Measurements from ENCODE around the gene PML. TPM values are rescaled to one million over a fixed set of nuclear protein-coding genes. Genes with fewer than 3 reads are reported as not detected.

The PML gene
- total and polyA plus RNA-seq, 9 of the 15 experiments (the other 6 are each of a cell fraction or from before 2014, with no cell fraction given) = 5.0 to 50.7 (median 10.1) TPM

DNA sequence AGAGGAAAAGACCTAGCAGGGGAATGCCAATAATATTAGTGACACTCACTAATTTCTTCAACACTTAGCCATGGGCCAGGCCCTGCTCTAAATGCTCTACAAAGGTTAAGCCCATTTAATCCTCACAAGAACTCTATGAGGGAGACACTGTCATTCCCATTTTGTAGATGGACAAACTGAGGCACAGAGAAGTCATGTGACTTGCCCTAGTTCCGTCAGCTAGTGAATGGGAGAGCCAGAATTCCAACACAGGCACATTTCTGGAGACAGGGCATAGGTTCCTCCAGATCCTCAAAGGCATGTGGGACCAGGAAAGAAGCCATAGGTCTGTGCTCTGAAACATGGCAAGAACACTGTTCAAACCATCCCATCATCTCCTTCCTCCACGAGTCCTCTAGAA is 36.7 kb upstream of the PML start:
- Histone ChIP-seq H3K27me3 (ENCODE audit: control insufficient read depth in 2 of 2, insufficient read depth in 2 of 2, low read length in 2 of 2) (peaks cover 9 to 52% of the 10 kb centered on the region in 2 experiments; a peak in 3 of 5 replicates), H3K4me2 (ENCODE audit: insufficient read depth, low read length) (no peak overlapping the region), H3K9ac (ENCODE audit: insufficient read depth in 1 of 2, low read depth in 2 of 2, low read length in 2 of 2) (no peak overlapping the region), H3K9me1 (ENCODE audit: control insufficient read depth, insufficient read depth, low read length) (peaks cover 2% of the 10 kb centered on the region), H2AFZ (ENCODE audit: low read depth, low read length) (no peak overlapping the region), H4K20me1 (replicated peaks; ENCODE audit: control insufficient read depth, insufficient read depth, low read length) (peaks cover 5% of the 10 kb centered on the region; the same call in 1 of the 2 replicates), H3K27ac (ENCODE audit: extremely low read depth, low read depth, low read length) (no peak overlapping the region), H3K4me1 (replicated peaks in 1 of 2; ENCODE audit: control insufficient read depth in 2 of 2, insufficient read depth in 2 of 2, low read length in 2 of 2) (peaks cover 0 to 6% of the 10 kb centered on the region in 2 experiments; a peak in 1 of 5 replicates), H3K79me2 (ENCODE audit: control insufficient read depth, insufficient read depth, low read length) (no peaks in the 10 kb centered on the region), H3K4me3 (no peak overlapping the region), H3K9me3 (replicated peaks; ENCODE audit: control insufficient read depth, insufficient read depth, low read depth, low read length) (no peaks in the 10 kb centered on the region), H3K36me3 (ENCODE audit: control insufficient read depth, insufficient read depth, low read length) (no peaks in the 10 kb centered on the region)
- WGBS (ENCODE audit: insufficient coverage, low coverage, missing lambda C conversion rate) = 3% methylated on average over 2 of the region's 2 CpGs
- no TSS peak for BruUV-seq (replicated peaks)
- in situ Hi-C loops (cut with MboI) (loop anchor here (10.0 to 25.0 kb wide), 2 partner anchors 367 to 1330 kb away; partner anchors contain the start of gene GOLGA6D), intact Hi-C loops (cut with micrococcal nuclease) (no loop called here)
- TF ChIP-seq SMARCB1 (IDR thresholded peaks at IDR 0.05; ENCODE audit: insufficient read length, low read depth) (no peak), BCOR (IDR thresholded peaks at IDR 0.05) (0 out of 2 replicates have a peak, but pooled peaks have one; percentile 16)
- TF ChIP-seq, protein P1, sequence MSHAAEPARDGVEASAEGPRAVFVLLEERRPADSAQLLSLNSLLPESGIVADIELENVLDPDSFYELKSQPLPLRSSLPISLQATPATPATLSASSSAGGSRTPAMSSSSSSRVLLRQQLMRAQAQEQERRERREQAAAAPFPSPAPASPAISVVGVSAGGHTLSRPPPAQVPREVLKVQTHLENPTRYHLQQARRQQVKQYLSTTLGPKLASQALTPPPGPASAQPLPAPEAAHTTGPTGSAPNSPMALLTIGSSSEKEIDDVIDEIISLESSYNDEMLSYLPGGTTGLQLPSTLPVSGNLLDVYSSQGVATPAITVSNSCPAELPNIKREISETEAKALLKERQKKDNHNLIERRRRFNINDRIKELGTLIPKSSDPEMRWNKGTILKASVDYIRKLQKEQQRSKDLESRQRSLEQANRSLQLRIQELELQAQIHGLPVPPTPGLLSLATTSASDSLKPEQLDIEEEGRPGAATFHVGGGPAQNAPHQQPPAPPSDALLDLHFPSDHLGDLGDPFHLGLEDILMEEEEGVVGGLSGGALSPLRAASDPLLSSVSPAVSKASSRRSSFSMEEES (CRISPR knock-in tag; IDR thresholded peaks at IDR 0.05) = peak; percentile 81
- TF ChIP-seq, protein P2, sequence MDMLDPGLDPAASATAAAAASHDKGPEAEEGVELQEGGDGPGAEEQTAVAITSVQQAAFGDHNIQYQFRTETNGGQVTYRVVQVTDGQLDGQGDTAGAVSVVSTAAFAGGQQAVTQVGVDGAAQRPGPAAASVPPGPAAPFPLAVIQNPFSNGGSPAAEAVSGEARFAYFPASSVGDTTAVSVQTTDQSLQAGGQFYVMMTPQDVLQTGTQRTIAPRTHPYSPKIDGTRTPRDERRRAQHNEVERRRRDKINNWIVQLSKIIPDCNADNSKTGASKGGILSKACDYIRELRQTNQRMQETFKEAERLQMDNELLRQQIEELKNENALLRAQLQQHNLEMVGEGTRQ (CRISPR knock-in tag; IDR thresholded peaks at IDR 0.05) = peak; percentile 26; the same call in 1 of the 2 replicates
- ChIA-PET CTCF (ENCODE audit: low intra/inter-chr PET ratio) (no interaction called here), POLR2A (interaction anchor here (0.6 to 0.7 kb wide), 2 partner anchors 202 to 274 kb away, joined by 3 read pairs; no protein-coding TSS in a partner anchor)
- DNase-seq (ENCODE audit: extremely low read depth in 1 of 4, low spot score in 3 of 4) (no peak), FAIRE-seq (no peak), ATAC-seq (no peak)

Measured in K562 (cell line).